HEK293T (cell line): ENCODE data around the gene ELK3.

ENCODE experiments used
- CTCF ChIA-PET: fragments of 350-600 bp; formaldehyde crosslinking; extraction: SDS; loops from one replicate; lab custom pipeline; 2021; ENCODE audit warnings: antibody characterized with exemption, inconsistent platforms; lab: Yijun Ruan, JAX
- POLR2A ChIA-PET: fragments of 350-600 bp; formaldehyde crosslinking; extraction: SDS; loops from one replicate; lab custom pipeline; 2020; ENCODE audit warnings: antibody characterized with exemption, inconsistent platforms; lab: Yijun Ruan, JAX
- DNase-seq: peaks from one replicate; pipeline ENCODE4 v3.0.0; 2012; ENCODE audit warnings: mixed read lengths; ENCODE audit errors: extremely low spot score
- ARNT ChIP-seq: fragments of 450-650 bp; IDR thresholded peaks from 2 replicates; pipeline ENCODE4 v1.6.1; 2017; ENCODE audit warnings: mild to moderate bottlenecking
- BHLHE40 ChIP-seq: fragments of 450-650 bp; IDR thresholded peaks from 2 replicates; pipeline ENCODE4 v1.6.1; 2016; ENCODE audit warnings: mild to moderate bottlenecking, moderate library complexity, borderline replicate concordance
- CTBP1 ChIP-seq: fragments of 450-650 bp; IDR thresholded peaks from 2 replicates; pipeline ENCODE4 v1.6.1; 2016; ENCODE audit warnings: borderline replicate concordance
- ELF4 ChIP-seq: fragments of 450-650 bp; IDR thresholded peaks from 2 replicates; pipeline ENCODE4 v1.6.1; 2017; ENCODE audit warnings: antibody characterized with exemption
- FOXA1 ChIP-seq: fragments of 450-650 bp; IDR thresholded peaks from 2 replicates; pipeline ENCODE4 v1.6.1; 2016; ENCODE audit warnings: mild to moderate bottlenecking
- FOXK2 ChIP-seq: fragments of 450-650 bp; IDR thresholded peaks from 2 replicates; pipeline ENCODE4 v1.6.1; 2016; ENCODE audit warnings: mild to moderate bottlenecking
- FOXM1 ChIP-seq: fragments of 450-650 bp; IDR thresholded peaks from 2 replicates; pipeline ENCODE4 v1.6.1; 2017; ENCODE audit warnings: mild to moderate bottlenecking, borderline replicate concordance
- HDGF ChIP-seq: fragments of 450-650 bp; IDR thresholded peaks from 2 replicates; pipeline ENCODE4 v1.6.1; 2017; ENCODE audit warnings: antibody characterized with exemption, borderline replicate concordance
- L3MBTL2 ChIP-seq: fragments of 450-650 bp; conservative IDR thresholded peaks from 2 replicates; pipeline ENCODE4 v1.6.1; 2016; ENCODE audit warnings: mild to moderate bottlenecking
- LEF1 ChIP-seq: fragments of 450-650 bp; IDR thresholded peaks from 2 replicates; pipeline ENCODE4 v1.6.1; 2017; ENCODE audit warnings: mild to moderate bottlenecking, borderline replicate concordance
- NFRKB ChIP-seq: fragments of 450-650 bp; IDR thresholded peaks from 2 replicates; pipeline ENCODE4 v1.6.1; 2016; ENCODE audit warnings: mild to moderate bottlenecking, moderate library complexity
- PKNOX1 ChIP-seq: fragments of 450-650 bp; IDR thresholded peaks from 2 replicates; pipeline ENCODE4 v1.6.1; 2016
- SP1 ChIP-seq: fragments of 450-650 bp; IDR thresholded peaks from 2 replicates; pipeline ENCODE4 v1.6.1; 2017
- SUZ12 ChIP-seq: fragments of 450-650 bp; IDR thresholded peaks from 2 replicates; pipeline ENCODE4 v1.6.1; 2016; ENCODE audit warnings: mild to moderate bottlenecking
- TARDBP ChIP-seq: fragments of 450-650 bp; IDR thresholded peaks from 2 replicates; pipeline ENCODE4 v1.6.1; 2016
- ZNF384 ChIP-seq: fragments of 450-650 bp; IDR thresholded peaks from 2 replicates; pipeline ENCODE4 v1.6.1; 2016

ELK3 gene

GRCh38 chr12:96246926-96247505 is 52.8 kb downstream of the ELK3 start:
- POLR2A ChIA-PET = no interaction called here
- DNase-seq = no peak
- TF ChIP-seq HDGF = no peak
- no peak for TF ChIP-seq FOXM1
- no peak for TF ChIP-seq BHLHE40
- TF ChIP-seq FOXK2 = no peak
- TF ChIP-seq ARNT = no peak
- no peak for TF ChIP-seq SP1
- no peak for TF ChIP-seq CTBP1
- no peak for TF ChIP-seq NFRKB
- no peak for TF ChIP-seq ELF4
- no peak for TF ChIP-seq LEF1
- TF ChIP-seq FOXA1 = no peak
- TF ChIP-seq ZNF384 = no peak
- TF ChIP-seq TARDBP = no peak
- no peak for TF ChIP-seq SUZ12
- no peak for TF ChIP-seq PKNOX1
- CTCF ChIA-PET = no interaction called here

- ChIA-PET POLR2A (no interaction called here), CTCF (no interaction called here)
- TF ChIP-seq FOXM1 (no peak), CTBP1 (no peak), FOXK2 (no peak), ELF4 (no peak), ARNT (no peak), NFRKB (no peak), PKNOX1 (no peak), TARDBP (no peak), FOXA1 (no peak), SP1 (no peak), ZNF384 (no peak)
- DNase-seq = no peak
Observed at GRCh38 chr12:96247563-96247962, 53.4 kb downstream of the ELK3 start.

- ChIA-PET POLR2A (no interaction called here), CTCF (no interaction called here)
- DNase-seq = no peak
- no peak for TF ChIP-seq HDGF
- TF ChIP-seq ZNF384 = no peak
- TF ChIP-seq BHLHE40 = no peak
- no peak for TF ChIP-seq TARDBP
- no peak for TF ChIP-seq L3MBTL2
- TF ChIP-seq FOXK2 = no peak
- no peak for TF ChIP-seq CTBP1
- no peak for TF ChIP-seq FOXM1
- no peak for TF ChIP-seq SP1
- TF ChIP-seq ARNT = no peak
Observed at GRCh38 chr12:96248136-96248931, 54.2 kb downstream of the ELK3 start.

GRCh38 chr12:96249196-96250118 is 55.3 kb downstream of the ELK3 start:
- ChIA-PET CTCF (no interaction called here), POLR2A (no interaction called here)
- no peak for DNase-seq
- no peak for TF ChIP-seq SP1
- TF ChIP-seq CTBP1 = no peak
- no peak for TF ChIP-seq PKNOX1
- TF ChIP-seq L3MBTL2 = no peak
- no peak for TF ChIP-seq ELF4
- no peak for TF ChIP-seq FOXK2
- no peak for TF ChIP-seq LEF1
- TF ChIP-seq HDGF = no peak
- TF ChIP-seq ARNT = no peak
- TF ChIP-seq TARDBP = no peak
- no peak for TF ChIP-seq SUZ12
- no peak for TF ChIP-seq BHLHE40
- TF ChIP-seq ZNF384 = no peak
- TF ChIP-seq NFRKB = no peak
- no peak for TF ChIP-seq FOXA1
- TF ChIP-seq FOXM1 = no peak

GRCh38 chr12:96250119-96250685 is 56.0 kb downstream of the ELK3 start:
- no peak for DNase-seq
- no peak for TF ChIP-seq ZNF384
- TF ChIP-seq PKNOX1 = no peak
- TF ChIP-seq CTBP1 = no peak
- no peak for TF ChIP-seq HDGF
- no peak for TF ChIP-seq BHLHE40
- no peak for TF ChIP-seq TARDBP
- no peak for TF ChIP-seq NFRKB
- TF ChIP-seq ELF4 = no peak
- POLR2A ChIA-PET = no interaction called here
- CTCF ChIA-PET = no interaction called here
